NCI-H128 (cell line): ENCODE data around the gene TBC1D10B.
"Not testable (repeated sequence)": the region's sequence is repeated elsewhere in the genome, so short reads cannot be mapped to it uniquely, and the experiment has no call there.

ENCODE experiments used
- DNase-seq: peaks from one replicate; lab custom pipeline; 2025; ENCODE audit not compliant: unreplicated experiment; lab: John Stamatoyannopoulos, UW

Gene TBC1D10B

GRCh38 chr16:30356401-30357084 lies 13.8 kb downstream of the TBC1D10B start:
- DNase-seq: no peak

- no peak for DNase-seq
Observed at GRCh38 chr16:30355954-30356308, 14.4 kb downstream of the TBC1D10B start.

- DNase-seq: peak; percentile 91
Observed at GRCh38 chr16:30355144-30355953, 14.9 kb downstream of the TBC1D10B start, which contains the start of gene CD2BP2. CD2BP2 (minus strand) TSS chr16:30355308; CDS start chr16:30354681, 627 bp downstream.

- DNase-seq: no peak
Observed at GRCh38 chr16:30354423-30355143, 15.7 kb downstream of the TBC1D10B start.

GRCh38 chr16:30353438-30354129 lies 16.7 kb downstream of the TBC1D10B start:
- DNase-seq: no peak

- DNase-seq: no peak
Observed at GRCh38 chr16:30352488-30353401, 17.5 kb downstream of the TBC1D10B start.

- DNase-seq: no peak
Observed at GRCh38 chr16:30351586-30352419, 18.5 kb downstream of the TBC1D10B start.

- DNase-seq: no peak
Observed at GRCh38 chr16:30351001-30351441, 19.3 kb downstream of the TBC1D10B start.

GRCh38 chr16:30350134-30350871 lies 20.0 kb downstream of the TBC1D10B start:
- DNase-seq: no peak

GRCh38 chr16:30349675-30350074 lies 20.6 kb downstream of the TBC1D10B start:
- no peak for DNase-seq

- no peak for DNase-seq
Observed at GRCh38 chr16:30348929-30349328, 21.4 kb downstream of the TBC1D10B start.

GRCh38 chr16:30348113-30348512 lies 22.2 kb downstream of the TBC1D10B start:
- DNase-seq: no peak

- no peak for DNase-seq
Observed at GRCh38 chr16:30346286-30346685, 24.0 kb downstream of the TBC1D10B start.

GRCh38 chr16:30343491-30343820 lies 26.8 kb downstream of the TBC1D10B start:
- DNase-seq: not testable (repeated sequence)

GRCh38 chr16:30342751-30343490 lies 27.4 kb downstream of the TBC1D10B start:
- DNase-seq: no peak

GRCh38 chr16:30341971-30342370 lies 28.3 kb downstream of the TBC1D10B start:
- not testable (repeated sequence) for DNase-seq

GRCh38 chr16:30340621-30341020 lies 29.7 kb downstream of the TBC1D10B start:
- DNase-seq: no peak

- not testable (repeated sequence) for DNase-seq
Observed at GRCh38 chr16:30338715-30339114, 31.6 kb downstream of the TBC1D10B start.
